Kidney epithelial cell (primary cell): ENCODE results near the gene SMNDC1. TPM values are rescaled to one million over a fixed set of nuclear protein-coding genes. Genes with fewer than 3 reads are reported as not detected.

Experiments
- DNase-seq: peaks from one replicate; pipeline ENCODE4 v3.0.0-alpha.2; 2010; ENCODE audit warnings: low read depth
- H3K27me3 ChIP-seq: 2 replicates; pipeline ENCODE4 v1.6.0; 2011; ENCODE audit warnings: low read length; ENCODE audit not compliant: control insufficient read depth, insufficient read depth
- H3K36me3 ChIP-seq: 2 replicates; pipeline ENCODE4 v1.5.1; 2011; ENCODE audit warnings: low read length; ENCODE audit not compliant: control insufficient read depth, insufficient read depth
- H3K4me3 ChIP-seq: 2 replicates; pipeline ENCODE4 v1.5.1; 2011; ENCODE audit warnings: low read depth, mild to moderate bottlenecking, control low read depth, low read length
- total RNA-seq: library from RNA; depleted of rRNA; stranded (reverse); fragments of >200 nt; gene quantifications from 2 replicates; pipeline ENCODE4 v1.2.3, GENCODE V29; 2015
- TF ChIP-seq, protein P1 (sequence below): IDR thresholded peaks from 2 replicates; pipeline ENCODE4 v1.5.1; 2011; ENCODE audit warnings: mild to moderate bottlenecking, moderate library complexity, low read length, control low read depth, inconsistent platforms; ENCODE audit not compliant: insufficient read depth, poor library complexity, severe bottlenecking

The SMNDC1 gene
- total RNA-seq, 1 donor from 2014 or later = 8.0 TPM

DNA sequence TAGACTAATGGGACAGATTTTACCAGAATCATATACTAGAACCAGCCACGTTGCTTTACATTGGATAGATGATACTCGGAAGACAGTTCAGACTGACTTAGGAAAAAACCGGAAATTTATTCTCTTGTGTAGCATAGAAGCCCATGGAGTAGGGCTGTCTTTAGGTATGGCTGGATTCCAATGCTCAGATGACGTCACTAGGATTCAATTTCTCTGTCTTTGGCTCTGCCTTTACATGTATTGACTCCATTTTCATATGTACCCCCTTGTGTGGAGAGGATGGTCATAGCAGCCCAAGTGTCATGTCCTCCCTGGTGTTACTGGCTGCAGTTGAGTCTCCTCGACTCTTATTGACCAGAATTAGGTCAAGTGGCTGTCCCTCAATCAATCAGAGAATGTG, 39.2 kb upstream of the SMNDC1 start:
- Histone ChIP-seq H3K4me3 (no peak overlapping the region), H3K36me3 (no peaks in the 10 kb centered on the region), H3K27me3 (no peaks in the 10 kb centered on the region)
- TF ChIP-seq, protein P1, sequence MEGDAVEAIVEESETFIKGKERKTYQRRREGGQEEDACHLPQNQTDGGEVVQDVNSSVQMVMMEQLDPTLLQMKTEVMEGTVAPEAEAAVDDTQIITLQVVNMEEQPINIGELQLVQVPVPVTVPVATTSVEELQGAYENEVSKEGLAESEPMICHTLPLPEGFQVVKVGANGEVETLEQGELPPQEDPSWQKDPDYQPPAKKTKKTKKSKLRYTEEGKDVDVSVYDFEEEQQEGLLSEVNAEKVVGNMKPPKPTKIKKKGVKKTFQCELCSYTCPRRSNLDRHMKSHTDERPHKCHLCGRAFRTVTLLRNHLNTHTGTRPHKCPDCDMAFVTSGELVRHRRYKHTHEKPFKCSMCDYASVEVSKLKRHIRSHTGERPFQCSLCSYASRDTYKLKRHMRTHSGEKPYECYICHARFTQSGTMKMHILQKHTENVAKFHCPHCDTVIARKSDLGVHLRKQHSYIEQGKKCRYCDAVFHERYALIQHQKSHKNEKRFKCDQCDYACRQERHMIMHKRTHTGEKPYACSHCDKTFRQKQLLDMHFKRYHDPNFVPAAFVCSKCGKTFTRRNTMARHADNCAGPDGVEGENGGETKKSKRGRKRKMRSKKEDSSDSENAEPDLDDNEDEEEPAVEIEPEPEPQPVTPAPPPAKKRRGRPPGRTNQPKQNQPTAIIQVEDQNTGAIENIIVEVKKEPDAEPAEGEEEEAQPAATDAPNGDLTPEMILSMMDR = no peak
- no peak for DNase-seq

DNA sequence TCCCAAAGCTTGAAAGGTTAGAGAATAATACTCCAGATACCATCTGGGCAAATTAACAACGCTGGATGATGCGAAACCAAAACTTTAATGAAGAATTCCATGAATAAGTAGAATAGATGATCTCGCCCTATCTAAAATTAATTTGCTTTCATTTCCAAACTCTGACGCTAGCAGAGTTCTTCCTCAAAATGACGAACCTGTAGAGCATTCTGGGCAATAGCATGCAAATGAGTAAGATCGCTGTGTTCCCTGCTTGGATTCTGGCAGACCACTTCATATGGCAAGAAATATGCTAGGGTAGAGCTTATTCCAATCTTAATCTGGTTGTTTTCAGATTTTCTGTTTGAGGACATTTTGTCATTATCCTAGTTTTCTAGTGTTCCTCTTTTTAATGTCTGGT, 36.1 kb upstream of the SMNDC1 start:
- TF ChIP-seq, protein P1 = no peak
- no peak for DNase-seq

DNA sequence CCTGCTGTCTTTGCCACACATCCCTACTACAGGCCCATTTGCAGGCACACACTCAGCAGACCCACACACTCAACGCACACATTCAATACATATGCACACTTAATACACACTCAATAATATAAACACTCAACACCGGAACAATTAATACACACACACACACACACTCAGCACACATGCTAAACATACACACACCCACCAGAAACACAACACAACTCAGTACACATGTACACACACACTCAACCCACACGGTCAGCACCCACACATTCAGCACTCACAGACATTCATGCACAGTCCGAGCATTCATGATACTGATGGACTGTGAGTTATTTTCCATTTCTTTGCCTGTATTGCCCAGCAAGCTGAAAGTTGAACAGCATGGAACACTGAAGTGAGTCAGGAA, 35.4 kb upstream of the SMNDC1 start:
- Histone ChIP-seq H3K36me3 (no peaks in the 10 kb centered on the region), H3K27me3 (no peaks in the 10 kb centered on the region), H3K4me3 (no peak overlapping the region)
- TF ChIP-seq, protein P1 = no peak
- no peak for DNase-seq

More for the DNA sequence above, 36.1 kb upstream of the SMNDC1 start:
- Histone ChIP-seq H3K27me3 (no peaks in the 10 kb centered on the region), H3K4me3 (no peak overlapping the region), H3K36me3 (no peaks in the 10 kb centered on the region)

DNA sequence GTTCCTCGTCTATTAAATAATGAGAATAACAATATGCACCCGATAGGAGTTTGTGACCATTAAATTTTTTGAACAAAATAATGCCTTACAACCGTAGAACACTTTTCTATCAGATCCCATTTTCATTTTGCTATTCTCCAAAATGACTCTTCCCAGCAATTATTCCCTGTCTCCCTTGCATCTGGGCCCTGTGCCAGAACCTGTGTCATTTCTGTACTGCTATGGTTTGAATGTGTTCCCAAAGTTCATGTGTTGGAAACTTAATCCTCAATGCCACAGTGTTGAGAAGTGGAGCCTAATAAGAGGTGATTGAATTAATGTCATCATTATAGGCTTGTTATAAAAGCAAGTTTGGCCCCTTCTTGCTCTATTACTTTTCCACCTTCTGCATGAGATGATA, 33.2 kb upstream of the SMNDC1 start:
- no peaks in the 10 kb centered on the region for H3K36me3 ChIP-seq
- H3K27me3 ChIP-seq = no peaks in the 10 kb centered on the region
- TF ChIP-seq, protein P1 = no peak
- no peak for DNase-seq
- no peak overlapping the region for H3K4me3 ChIP-seq

DNA sequence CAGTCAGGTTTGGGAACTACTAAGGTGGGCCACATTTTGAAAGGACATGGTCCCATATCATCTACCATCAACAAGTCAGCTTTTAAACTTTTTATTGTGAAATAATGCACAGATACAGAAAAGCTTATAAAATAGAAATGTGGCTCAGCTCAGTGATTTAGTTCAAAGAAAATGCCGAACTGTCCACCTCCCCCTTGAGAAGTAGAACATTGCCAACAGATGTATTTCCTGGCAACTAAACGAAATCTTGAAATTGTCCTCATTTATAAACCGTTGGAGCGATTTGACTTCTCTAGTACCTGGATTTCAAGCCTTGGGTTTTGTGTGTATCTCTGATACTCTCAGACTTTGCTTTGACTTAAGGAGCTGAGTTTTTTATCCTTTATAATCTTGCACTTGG, 32.7 kb upstream of the SMNDC1 start:
- Histone ChIP-seq H3K27me3 (no peaks in the 10 kb centered on the region), H3K4me3 (no peak overlapping the region), H3K36me3 (no peaks in the 10 kb centered on the region)
- TF ChIP-seq, protein P1 = no peak
- DNase-seq = no peak

DNA sequence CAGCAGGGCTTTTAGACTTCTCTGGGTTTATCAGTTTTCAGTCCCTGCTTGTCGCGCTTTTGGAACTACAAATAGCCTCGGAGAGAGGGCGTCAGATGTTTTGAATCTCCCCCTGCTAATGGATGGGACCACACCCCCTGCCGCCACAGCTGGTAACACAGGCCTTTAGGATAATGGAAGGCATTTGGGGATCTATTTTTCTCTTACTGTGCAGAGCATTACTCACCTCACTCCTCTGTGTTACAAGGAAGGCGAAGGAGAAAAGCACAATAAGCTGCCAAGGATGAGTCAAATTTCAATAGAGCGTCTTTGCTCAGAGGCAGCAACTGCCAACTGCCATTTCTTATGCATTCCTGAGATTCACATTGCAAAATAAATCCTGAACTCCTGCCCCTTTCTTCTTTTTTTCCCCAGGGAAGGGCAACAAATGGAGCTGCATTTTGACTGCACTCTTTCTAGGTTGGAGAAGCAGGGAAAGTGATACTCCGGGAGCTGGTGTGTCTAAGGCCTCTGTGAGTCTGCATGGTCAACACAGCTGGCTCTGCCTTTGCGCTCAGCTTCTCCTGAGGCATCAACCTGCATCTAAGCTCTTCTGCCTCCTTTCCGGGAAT, 31.5 kb upstream of the SMNDC1 start:
- Histone ChIP-seq H3K36me3 (no peaks in the 10 kb centered on the region), H3K4me3 (no peak overlapping the region), H3K27me3 (no peaks in the 10 kb centered on the region)
- TF ChIP-seq, protein P1 = peak; percentile 13
- DNase-seq = peak; percentile 87
